ENCODE results near the gene PCDHGA3. TPM values are rescaled to one million over a fixed set of nuclear protein-coding genes. Genes with fewer than 3 reads are reported as not detected.

The PCDHGA3 gene
- total RNA-seq, 1 donor from 2014 or later = 12.2 TPM

- Histone ChIP-seq H3K27me3 (ENCODE audit: low read depth) (no peaks in the 10 kb centered on the region), H3K9me3 (replicated peaks) (peaks cover 73% of the 10 kb centered on the region), H3K27ac (replicated peaks) (peak overlapping the region; percentile 91), H3K4me3 (peak overlapping the region; percentile 74), H3K36me3 (peaks cover 52% of the 10 kb centered on the region), H3K4me1 (peaks cover 33% of the 10 kb centered on the region)
- no peak for DNase-seq
- TF ChIP-seq CTCF (IDR thresholded peaks at IDR 0.05; ENCODE audit: borderline replicate concordance) = no peak
- intact Hi-C loops (cut with micrococcal nuclease) = no loop called here
These were observed 24.4 kb upstream of the PCDHGA3 start for GRCh38 chr5:141319202-141319601.

- DNase-seq = no peak
- intact Hi-C loops (cut with micrococcal nuclease) = no loop called here
- H3K36me3 ChIP-seq = peaks cover 52% of the 10 kb centered on the region
- peaks cover 33% of the 10 kb centered on the region for H3K4me1 ChIP-seq
- peaks cover 68% of the 10 kb centered on the region for H3K9me3 ChIP-seq (replicated peaks)
- peak overlapping the region; percentile 91 for H3K27ac ChIP-seq (replicated peaks)
- TF ChIP-seq CTCF (IDR thresholded peaks at IDR 0.05; ENCODE audit: borderline replicate concordance) = no peak
- peak overlapping the region; percentile 74 for H3K4me3 ChIP-seq
- H3K27me3 ChIP-seq (ENCODE audit: low read depth) = no peaks in the 10 kb centered on the region
These were observed 23.9 kb upstream of the PCDHGA3 start for GRCh38 chr5:141319699-141320098.

- DNase-seq = peak; percentile 89
- TF ChIP-seq CTCF (IDR thresholded peaks at IDR 0.05; ENCODE audit: borderline replicate concordance) = peak; percentile 91
- Histone ChIP-seq H3K9me3 (replicated peaks) (peaks cover 60% of the 10 kb centered on the region), H3K4me1 (peaks cover 33% of the 10 kb centered on the region), H3K27ac (replicated peaks) (peak within 1 kb of the TSS; percentile 91), H3K36me3 (peaks cover 45% of the 10 kb centered on the region), H3K4me3 (peak within 1 kb of the TSS; percentile 74), H3K27me3 (ENCODE audit: low read depth) (no peaks in the 10 kb centered on the region)
- intact Hi-C loops (cut with micrococcal nuclease) = no loop called here
These were observed 23.1 kb upstream of the PCDHGA3 start, which contains the start of gene TAF7 for GRCh38 chr5:141320225-141321169. Gene TAF7 (minus strand): TSS chr5:141320784. CDS start chr5:141320044, 740 bp downstream.

- intact Hi-C loops (cut with micrococcal nuclease) = no loop called here
- peaks cover 48% of the 10 kb centered on the region for H3K9me3 ChIP-seq (replicated peaks)
- no peak for DNase-seq
- H3K36me3 ChIP-seq = peaks cover 27% of the 10 kb centered on the region
- H3K4me3 ChIP-seq = no peak overlapping the region
- no peaks in the 10 kb centered on the region for H3K27me3 ChIP-seq (ENCODE audit: low read depth)
- peaks cover 45% of the 10 kb centered on the region for H3K4me1 ChIP-seq
- no peak overlapping the region for H3K27ac ChIP-seq (replicated peaks)
- TF ChIP-seq CTCF (IDR thresholded peaks at IDR 0.05; ENCODE audit: borderline replicate concordance) = no peak
These were observed 21.4 kb upstream of the PCDHGA3 start for GRCh38 chr5:141322261-141322660.

GRCh38 chr5:141326088-141326854, 17.4 kb upstream of the PCDHGA3 start:
- intact Hi-C loops (cut with micrococcal nuclease) = no loop called here
- peak; percentile 74 for DNase-seq
- peaks cover 27% of the 10 kb centered on the region for H3K4me1 ChIP-seq
- TF ChIP-seq CTCF (IDR thresholded peaks at IDR 0.05; ENCODE audit: borderline replicate concordance) = peak; percentile 77
- peak overlapping the region; percentile 89 for H3K27ac ChIP-seq (replicated peaks)
- H3K9me3 ChIP-seq (replicated peaks) = peaks cover 58% of the 10 kb centered on the region
- H3K4me3 ChIP-seq = peak overlapping the region; percentile 69
- H3K36me3 ChIP-seq = no peaks in the 10 kb centered on the region
- H3K27me3 ChIP-seq (ENCODE audit: low read depth) = no peaks in the 10 kb centered on the region
